NCI-H1694 (cell line): ENCODE data around the gene WIPF2.

Experiments used
- DNase-seq: peaks from one replicate; lab custom pipeline; 2025; lab: John Stamatoyannopoulos, UW

The WIPF2 gene

GRCh38 chr17:40313668-40314583 is 94.8 kb downstream of the WIPF2 start:
- DNase-seq, result peak; percentile 57

- peak; percentile 47 for DNase-seq
These were observed 95.5 kb downstream of the WIPF2 start for GRCh38 chr17:40314584-40314956.

GRCh38 chr17:40315206-40315605 is 96.1 kb downstream of the WIPF2 start:
- no peak for DNase-seq

GRCh38 chr17:40315678-40316570 is 96.8 kb downstream of the WIPF2 start:
- no peak for DNase-seq

- DNase-seq, result no peak
These were observed 97.7 kb downstream of the WIPF2 start for GRCh38 chr17:40316571-40317344.

- DNase-seq, result no peak
These were observed 98.3 kb downstream of the WIPF2 start for GRCh38 chr17:40317345-40317873.

GRCh38 chr17:40317880-40318829 is 99.1 kb downstream of the WIPF2 start:
- DNase-seq, result peak; percentile 86

GRCh38 chr17:40318830-40319391 is 99.8 kb downstream of the WIPF2 start:
- no peak for DNase-seq

- DNase-seq, result no peak
These were observed 100.8 kb downstream of the WIPF2 start for GRCh38 chr17:40319651-40320540.

GRCh38 chr17:40320756-40321523 is 101.8 kb downstream of the WIPF2 start:
- no peak for DNase-seq

GRCh38 chr17:40321524-40321929 is 102.4 kb downstream of the WIPF2 start:
- DNase-seq, result no peak

GRCh38 chr17:40321961-40322357 is 102.9 kb downstream of the WIPF2 start:
- no peak for DNase-seq

GRCh38 chr17:40322358-40323315 is 103.5 kb downstream of the WIPF2 start:
- DNase-seq, result no peak

- no peak for DNase-seq
These were observed 104.6 kb downstream of the WIPF2 start for GRCh38 chr17:40323391-40324381.

GRCh38 chr17:40325156-40326013 is 106.3 kb downstream of the WIPF2 start:
- no peak for DNase-seq
